Sigmoid colon (tissue), 7 donors: ENCODE results near the gene CACNG7. TPM values are rescaled to one million over a fixed set of nuclear protein-coding genes. Genes with fewer than 3 reads are reported as not detected.

ENCODE experiments used
- DNase-seq: peaks from one replicate; pipeline ENCODE4 v3.0.0-alpha.2; 2019
- H3K27ac ChIP-seq, 4 donors: fragments of 200-600 bp; sonication (generic); one replicate each; pipeline ENCODE4 v1.5.1; 2016 to 2019; ENCODE audit warnings: mild to moderate bottlenecking in 1 of 4
- H3K27me3 ChIP-seq, 3 donors: fragments of 200-600 bp; sonication (generic); one replicate each; pipeline ENCODE4 v1.5.1; 2019; ENCODE audit warnings: mild to moderate bottlenecking in 1 of 3
- H3K36me3 ChIP-seq, 4 donors: fragments of 200-600 bp; sonication (generic); one replicate each; pipeline ENCODE4 v1.5.1; 2016 to 2019
- H3K4me1 ChIP-seq, 4 donors: fragments of 200-600 bp; sonication (generic); one replicate each; pipeline ENCODE4 v1.5.1; 2017 to 2019
- H3K4me3 ChIP-seq, 4 donors: fragments of 200-600 bp; sonication (generic); one replicate each; pipeline ENCODE4 v1.5.1; 2017 to 2019; ENCODE audit warnings: mild to moderate bottlenecking in 2 of 4, moderate library complexity in 1 of 4
- H3K9me3 ChIP-seq, 4 donors: fragments of 200-600 bp in 3 of 4; sonication (generic) in 3 of 4; one replicate each; pipeline versions ENCODE4 v1.5.1 to v1.6.1; 2013 to 2019
- EP300 ChIP-seq, 4 donors: sonication (generic); formaldehyde crosslinking; IDR thresholded peaks; one replicate each; pipeline ENCODE4 v1.6.1; 2017; ENCODE audit warnings: antibody characterized with exemption in 4 of 4
- POLR2A ChIP-seq, 2 donors: fragments of 450-650 bp; IDR thresholded peaks; one replicate each; pipeline ENCODE4 v1.6.1; 2016; ENCODE audit warnings: antibody characterized with exemption in 2 of 2, mild to moderate bottlenecking in 2 of 2, moderate library complexity in 2 of 2
- POLR2AphosphoS5 ChIP-seq, 4 donors: sonication (generic); formaldehyde crosslinking; IDR thresholded peaks; one replicate each; pipeline ENCODE4 v1.6.1; 2017; ENCODE audit warnings: antibody characterized with exemption in 4 of 4
- WGBS, 2 donors: extraction: QIAGEN DNeasy Blood & Tissue Kit; methylation state at CpG; one replicate each; pipeline ENCODE4 v1.1.7; 2013; 5-methylcytosine and 5-hydroxymethylcytosine counted together
- intact Hi-C: fragments of 100-400 bp; cut with DNase I; formaldehyde crosslinking; loops from one replicate; pipeline ENCODE4 v1.15.1; 2023
- polyA plus RNA-seq, 3 donors: library from polyadenylated mRNA; stranded (reverse); fragments of 200-250 nt; gene quantifications; one replicate each; pipeline ENCODE4 v1.2.3, GENCODE V29; 2013
- total RNA-seq, 4 donors: library from RNA; depleted of rRNA; stranded (reverse); fragments of >200 nt; gene quantifications; one replicate each; pipeline ENCODE4 v1.1.0, GENCODE V29; 2016
- TF ChIP-seq, protein P1 (sequence below), 4 experiments: fragments of 450-650 bp in 3 of 4; fragments of 200-600 bp in 1 of 4; IDR thresholded peaks; one replicate each; pipeline ENCODE4 v1.5.1; 2016 to 2019; ENCODE audit warnings: antibody characterized with exemption in 4 of 4, mild to moderate bottlenecking in 3 of 4, moderate library complexity in 2 of 4
- donor health status: healthy with polysubstance abuse.
- donor health status: Bipolar disorder and iron deficiency.
- donor health status: healthy.

CACNG7 gene
- total and polyA plus RNA-seq, 7 donors: 0.20 TPM; not detected in 6

DNA sequence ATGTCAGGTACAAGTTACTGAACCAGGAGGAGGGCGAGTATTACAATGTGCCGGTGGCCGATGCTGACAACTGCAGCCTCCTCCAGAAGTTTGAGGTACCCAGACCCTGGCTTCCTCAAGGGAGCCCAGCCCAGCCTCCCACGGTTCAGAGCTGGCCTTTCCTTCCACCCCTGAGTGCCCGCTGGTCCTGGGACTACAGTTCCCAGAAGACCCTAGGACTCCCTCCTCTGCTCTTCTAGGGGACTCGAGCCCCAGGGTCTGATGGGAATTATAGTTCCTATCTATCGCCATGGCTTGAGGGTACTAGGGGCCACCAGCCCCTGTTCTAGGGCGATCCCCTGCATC, 16.1 kb upstream of the CACNG7 start:
- Histone ChIP-seq H3K4me1 (peaks cover 0 to 6% (median 5%) of the 10 kb centered on the region in 4 donors), H3K36me3 (no peaks in the 10 kb centered on the region), H3K27ac (no peak overlapping the region), H3K27me3 (peaks cover 10 to 83% (median 51%) of the 10 kb centered on the region in 3 donors), H3K9me3 (no peaks in the 10 kb centered on the region), H3K4me3 (no peak overlapping the region)
- DNase-seq: no peak
- no peak for TF ChIP-seq POLR2A (IDR thresholded peaks at IDR 0.05)
- TF ChIP-seq, protein P1, sequence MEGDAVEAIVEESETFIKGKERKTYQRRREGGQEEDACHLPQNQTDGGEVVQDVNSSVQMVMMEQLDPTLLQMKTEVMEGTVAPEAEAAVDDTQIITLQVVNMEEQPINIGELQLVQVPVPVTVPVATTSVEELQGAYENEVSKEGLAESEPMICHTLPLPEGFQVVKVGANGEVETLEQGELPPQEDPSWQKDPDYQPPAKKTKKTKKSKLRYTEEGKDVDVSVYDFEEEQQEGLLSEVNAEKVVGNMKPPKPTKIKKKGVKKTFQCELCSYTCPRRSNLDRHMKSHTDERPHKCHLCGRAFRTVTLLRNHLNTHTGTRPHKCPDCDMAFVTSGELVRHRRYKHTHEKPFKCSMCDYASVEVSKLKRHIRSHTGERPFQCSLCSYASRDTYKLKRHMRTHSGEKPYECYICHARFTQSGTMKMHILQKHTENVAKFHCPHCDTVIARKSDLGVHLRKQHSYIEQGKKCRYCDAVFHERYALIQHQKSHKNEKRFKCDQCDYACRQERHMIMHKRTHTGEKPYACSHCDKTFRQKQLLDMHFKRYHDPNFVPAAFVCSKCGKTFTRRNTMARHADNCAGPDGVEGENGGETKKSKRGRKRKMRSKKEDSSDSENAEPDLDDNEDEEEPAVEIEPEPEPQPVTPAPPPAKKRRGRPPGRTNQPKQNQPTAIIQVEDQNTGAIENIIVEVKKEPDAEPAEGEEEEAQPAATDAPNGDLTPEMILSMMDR (IDR thresholded peaks at IDR 0.05): no peak
- TF ChIP-seq POLR2AphosphoS5 (IDR thresholded peaks at IDR 0.05): no peak
- TF ChIP-seq EP300 (IDR thresholded peaks at IDR 0.05): no peak
- WGBS, 2 donors: 65 to 66% methylated on average over 8 of the region's 8 CpGs
- intact Hi-C loops: no loop called here

DNA sequence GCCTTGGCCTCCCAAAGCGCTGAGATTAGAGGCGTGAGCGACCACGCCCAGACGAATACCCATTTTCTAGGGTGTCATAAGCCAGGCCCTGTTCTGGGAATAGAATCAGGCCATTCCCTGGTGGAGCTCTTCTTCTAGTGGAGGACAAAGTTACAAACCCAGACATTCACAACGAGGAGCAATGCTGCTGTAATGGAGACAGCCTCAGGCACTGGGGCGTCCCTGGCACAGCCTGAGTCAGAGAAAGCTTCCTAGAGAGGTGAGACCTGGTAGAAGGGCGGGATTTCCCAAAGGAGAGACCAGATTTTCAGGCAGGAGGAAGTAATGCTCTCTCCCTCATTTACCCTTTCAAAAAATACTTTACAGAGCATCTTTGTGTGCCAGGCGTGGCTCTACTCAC, 14.4 kb upstream of the CACNG7 start:
- H3K27me3 ChIP-seq: peaks cover 9 to 98% (median 66%) of the 10 kb centered on the region in 3 donors
- H3K4me3 ChIP-seq: no peak overlapping the region
- WGBS, 2 donors: 54 to 81% methylated on average over 9 of the region's 9 CpGs
- TF ChIP-seq, protein P1 (IDR thresholded peaks at IDR 0.05): no peak
- no peak for TF ChIP-seq POLR2AphosphoS5 (IDR thresholded peaks at IDR 0.05)
- no peak for TF ChIP-seq POLR2A (IDR thresholded peaks at IDR 0.05)
- TF ChIP-seq EP300 (IDR thresholded peaks at IDR 0.05): no peak
- no peak overlapping the region for H3K27ac ChIP-seq
- intact Hi-C loops: no loop called here
- H3K4me1 ChIP-seq: peaks cover 0 to 5% (median 3%) of the 10 kb centered on the region in 4 donors
- H3K36me3 ChIP-seq: no peaks in the 10 kb centered on the region
- H3K9me3 ChIP-seq: no peaks in the 10 kb centered on the region
- no peak for DNase-seq

DNA sequence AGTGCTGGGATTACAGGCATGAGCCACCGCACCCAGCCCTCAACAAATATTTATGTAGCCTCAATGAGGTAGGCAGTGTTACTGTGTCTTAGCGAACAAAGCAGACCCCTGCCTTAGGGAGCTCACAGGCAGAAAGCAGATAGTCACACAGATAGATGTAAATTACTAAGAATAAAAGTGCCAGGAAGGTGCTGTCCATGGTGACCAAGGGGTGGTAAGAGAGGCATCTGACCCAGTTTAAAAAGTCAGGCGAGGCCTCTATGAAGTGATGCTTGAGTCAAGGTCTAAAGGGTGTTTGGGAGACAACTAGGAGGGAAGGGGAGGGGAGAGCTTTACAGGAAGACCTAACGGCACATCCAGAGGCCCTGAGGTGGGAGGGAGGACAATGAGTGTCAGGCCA, 12.4 kb upstream of the CACNG7 start:
- H3K4me3 ChIP-seq: no peak overlapping the region
- H3K27ac ChIP-seq: no peak overlapping the region
- no peak for TF ChIP-seq EP300 (IDR thresholded peaks at IDR 0.05)
- intact Hi-C loops: no loop called here
- no peaks in the 10 kb centered on the region for H3K9me3 ChIP-seq
- H3K36me3 ChIP-seq: no peaks in the 10 kb centered on the region
- peaks cover 6 to 93% (median 62%) of the 10 kb centered on the region in 3 donors for H3K27me3 ChIP-seq
- DNase-seq: no peak
- H3K4me1 ChIP-seq: no peaks in the 10 kb centered on the region
- 18 to 39% methylated on average over 4 of the region's 4 CpGs for WGBS, 2 donors

DNA sequence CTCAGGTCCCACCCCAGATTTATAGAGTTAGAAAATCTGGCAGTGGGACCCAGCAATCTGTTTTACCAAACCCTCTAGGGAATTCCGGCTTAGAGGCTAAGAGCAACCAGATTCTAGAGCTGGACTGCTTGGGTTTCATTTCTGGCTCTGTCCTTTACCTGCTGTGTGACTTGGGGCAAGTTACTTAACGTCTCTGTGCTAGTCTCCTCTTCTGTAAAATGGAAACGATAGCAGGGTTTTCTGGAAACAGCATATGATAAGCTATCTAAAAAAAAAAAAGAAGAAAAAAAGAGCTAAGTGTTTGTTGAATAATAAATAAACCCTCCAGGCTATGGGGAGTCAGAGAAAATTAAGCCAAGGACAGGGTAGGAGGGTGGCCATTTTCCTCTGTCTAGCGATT, 11.6 kb upstream of the CACNG7 start:
- TF ChIP-seq POLR2A (IDR thresholded peaks at IDR 0.05) (no peak), EP300 (IDR thresholded peaks at IDR 0.05) (no peak), POLR2AphosphoS5 (IDR thresholded peaks at IDR 0.05) (no peak)
- TF ChIP-seq, protein P1 (IDR thresholded peaks at IDR 0.05): no peak
- Histone ChIP-seq H3K36me3 (no peaks in the 10 kb centered on the region), H3K4me1 (no peaks in the 10 kb centered on the region), H3K27ac (no peak overlapping the region), H3K27me3 (peaks cover 6 to 86% (median 57%) of the 10 kb centered on the region in 3 donors), H3K4me3 (no peak overlapping the region), H3K9me3 (no peaks in the 10 kb centered on the region)
- DNase-seq: no peak
- intact Hi-C loops: no loop called here
- WGBS, 2 donors: 63 to 64% methylated on average over 4 of the region's 4 CpGs

DNA sequence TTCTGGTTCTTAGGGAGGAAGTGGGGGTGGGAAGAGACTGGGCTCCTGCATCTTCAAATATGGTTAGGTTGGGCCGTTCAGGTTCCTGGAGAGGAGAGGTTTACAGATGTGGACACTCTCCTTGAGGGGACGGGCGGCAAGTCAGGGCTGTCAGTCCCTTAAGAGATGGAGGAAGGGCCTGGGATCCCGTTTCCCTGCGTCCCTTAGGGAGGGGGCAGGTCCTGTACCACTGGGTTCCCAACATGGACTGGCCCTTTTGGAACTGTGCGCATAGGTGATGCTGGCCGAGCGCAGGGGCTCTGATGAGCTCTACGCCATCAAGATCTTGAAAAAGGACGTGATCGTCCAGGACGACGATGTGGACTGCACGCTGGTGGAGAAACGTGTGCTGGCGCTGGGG, 10.9 kb upstream of the CACNG7 start:
- intact Hi-C loops: no loop called here
- Histone ChIP-seq H3K36me3 (no peaks in the 10 kb centered on the region), H3K9me3 (no peaks in the 10 kb centered on the region), H3K27me3 (peaks cover 6 to 80% (median 51%) of the 10 kb centered on the region in 3 donors), H3K4me1 (no peaks in the 10 kb centered on the region), H3K27ac (no peak overlapping the region), H3K4me3 (no peak overlapping the region)
- no peak for DNase-seq
- 9 to 31% methylated on average over 16 of the region's 16 CpGs for WGBS, 2 donors
- TF ChIP-seq EP300 (IDR thresholded peaks at IDR 0.05) (no peak), POLR2A (IDR thresholded peaks at IDR 0.05) (no peak), POLR2AphosphoS5 (IDR thresholded peaks at IDR 0.05) (no peak)
- TF ChIP-seq, protein P1 (IDR thresholded peaks at IDR 0.05): no peak
